RWPE1 (cell line): Measurements from ENCODE around the gene SLC25A46.

ENCODE experiments used
- CTCF ChIA-PET: fragments of 350-600 bp; sonication (Branson Sonifier 250); formaldehyde crosslinking; extraction: SDS; loops from one replicate; lab custom pipeline; 2021; lab: Yijun Ruan, JAX
- POLR2A ChIA-PET: fragments of 400-600 bp; formaldehyde crosslinking; extraction: SDS; loops from one replicate; lab custom pipeline; 2020; ENCODE audit warnings: antibody characterized with exemption; ENCODE audit not compliant: low non-redundant PET; lab: Yijun Ruan, JAX
- DNase-seq: peaks from one replicate; pipeline ENCODE4 v3.0.0; 2012; ENCODE audit warnings: low spot score
- H3K27ac ChIP-seq: fragments of 450-650 bp; 2 replicates; pipeline ENCODE4 v1.5.1; 2017
- TF ChIP-seq, protein P1 (sequence below): fragments of 450-650 bp; conservative IDR thresholded peaks from 2 replicates; pipeline ENCODE4 v1.5.1; 2017; ENCODE audit warnings: low read depth, mild to moderate bottlenecking

SLC25A46 gene

DNA sequence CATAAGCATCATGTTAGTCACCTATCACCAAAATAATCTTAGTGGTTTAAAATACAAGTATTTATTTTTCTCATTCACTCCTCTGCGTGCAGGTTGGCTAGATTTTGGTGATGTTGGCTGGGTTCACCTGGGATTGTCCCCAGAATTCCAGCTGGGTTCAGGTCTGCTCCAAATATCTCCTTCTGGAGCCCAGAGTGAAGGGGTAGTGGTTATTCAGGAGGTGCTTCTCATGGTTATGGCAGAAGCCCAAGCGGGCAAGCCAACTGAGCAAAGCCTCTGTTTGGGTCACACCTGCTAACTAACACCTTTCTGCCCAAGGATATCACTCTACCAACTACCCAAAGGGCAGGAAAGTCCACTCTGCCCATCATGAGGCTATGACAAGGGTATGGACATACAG is 4.7 kb upstream of the SLC25A46 start:
- TF ChIP-seq, protein P1, sequence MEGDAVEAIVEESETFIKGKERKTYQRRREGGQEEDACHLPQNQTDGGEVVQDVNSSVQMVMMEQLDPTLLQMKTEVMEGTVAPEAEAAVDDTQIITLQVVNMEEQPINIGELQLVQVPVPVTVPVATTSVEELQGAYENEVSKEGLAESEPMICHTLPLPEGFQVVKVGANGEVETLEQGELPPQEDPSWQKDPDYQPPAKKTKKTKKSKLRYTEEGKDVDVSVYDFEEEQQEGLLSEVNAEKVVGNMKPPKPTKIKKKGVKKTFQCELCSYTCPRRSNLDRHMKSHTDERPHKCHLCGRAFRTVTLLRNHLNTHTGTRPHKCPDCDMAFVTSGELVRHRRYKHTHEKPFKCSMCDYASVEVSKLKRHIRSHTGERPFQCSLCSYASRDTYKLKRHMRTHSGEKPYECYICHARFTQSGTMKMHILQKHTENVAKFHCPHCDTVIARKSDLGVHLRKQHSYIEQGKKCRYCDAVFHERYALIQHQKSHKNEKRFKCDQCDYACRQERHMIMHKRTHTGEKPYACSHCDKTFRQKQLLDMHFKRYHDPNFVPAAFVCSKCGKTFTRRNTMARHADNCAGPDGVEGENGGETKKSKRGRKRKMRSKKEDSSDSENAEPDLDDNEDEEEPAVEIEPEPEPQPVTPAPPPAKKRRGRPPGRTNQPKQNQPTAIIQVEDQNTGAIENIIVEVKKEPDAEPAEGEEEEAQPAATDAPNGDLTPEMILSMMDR, result no peak
- H3K27ac ChIP-seq, result no peak overlapping the region
- DNase-seq, result no peak
- POLR2A ChIA-PET, result no interaction called here
- CTCF ChIA-PET, result no interaction called here

DNA sequence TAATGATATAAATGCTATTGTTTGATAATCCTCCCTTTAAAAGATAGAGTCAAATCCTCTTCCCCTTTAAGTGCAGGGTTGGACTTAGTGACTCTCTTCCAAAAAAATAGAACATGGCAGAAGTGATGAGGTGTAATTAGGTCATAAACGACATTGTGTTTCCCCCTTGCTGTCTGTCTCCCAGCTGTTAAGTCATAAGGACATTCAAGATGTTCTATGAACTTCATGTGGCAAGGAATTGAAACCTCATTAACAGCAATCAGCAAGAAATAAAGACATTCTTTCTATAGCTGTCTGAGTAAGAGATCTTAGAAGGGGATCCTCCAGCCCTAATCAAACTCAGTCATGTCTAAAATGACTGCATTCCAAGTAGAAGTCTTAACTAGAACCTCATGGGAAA is 3.3 kb upstream of the SLC25A46 start:
- TF ChIP-seq, protein P1, result no peak
- DNase-seq, result no peak
- no peak overlapping the region for H3K27ac ChIP-seq
- POLR2A ChIA-PET, result no interaction called here
- CTCF ChIA-PET, result interaction anchor here (0.6 kb wide), 1 partner anchor 16 kb away, joined by 3 read pairs; no protein-coding TSS in a partner anchor

DNA sequence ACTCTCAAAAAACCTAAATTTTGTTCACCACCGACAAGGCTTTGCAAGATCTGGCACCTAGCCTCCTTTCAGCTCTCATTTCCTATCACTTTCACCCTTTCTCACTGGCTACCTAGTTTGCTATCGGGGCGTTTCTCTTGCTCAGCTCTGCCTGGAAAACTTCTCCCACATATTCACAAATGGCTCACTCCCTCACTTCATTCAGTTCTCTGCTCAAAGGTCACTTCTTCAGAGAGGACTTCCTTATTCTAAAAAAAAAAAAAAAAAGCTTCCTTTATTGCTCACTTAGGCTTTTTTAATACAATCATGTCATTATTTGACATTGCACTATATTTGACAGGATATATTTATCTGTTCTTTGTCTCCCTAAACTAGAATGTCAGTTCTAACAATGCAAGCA is 2.1 kb upstream of the SLC25A46 start:
- TF ChIP-seq, protein P1, result no peak
- ChIA-PET CTCF (no interaction called here), POLR2A (no interaction called here)
- H3K27ac ChIP-seq, result no peak overlapping the region
- DNase-seq, result no peak

DNA sequence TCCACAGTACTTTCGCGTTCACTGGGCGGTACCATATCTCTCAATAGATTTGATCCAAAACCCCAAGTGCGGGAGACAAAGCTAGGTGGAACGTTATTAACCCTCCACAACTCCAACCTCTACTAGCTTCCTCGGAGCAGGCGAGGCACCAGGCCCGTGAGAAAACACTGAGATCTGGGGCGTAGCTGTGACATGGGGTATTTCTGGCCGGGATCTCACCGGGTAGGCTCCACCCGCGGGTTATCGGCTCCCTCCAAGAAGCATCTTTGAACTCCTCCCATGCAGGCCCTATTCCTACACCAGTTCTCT is 350 bp upstream of the SLC25A46 start:
- ChIA-PET CTCF (interaction anchor here (0.7 kb wide), 1 partner anchor 9 kb away, joined by 4 read pairs; no protein-coding TSS in a partner anchor), POLR2A (interaction anchor here (0.7 kb wide), 1 partner anchor 1048 kb away, joined by 3 read pairs; no protein-coding TSS in a partner anchor)
- H3K27ac ChIP-seq, result peak overlapping the region; percentile 87
- TF ChIP-seq, protein P1, result no peak
- DNase-seq, result peak; percentile 81

DNA sequence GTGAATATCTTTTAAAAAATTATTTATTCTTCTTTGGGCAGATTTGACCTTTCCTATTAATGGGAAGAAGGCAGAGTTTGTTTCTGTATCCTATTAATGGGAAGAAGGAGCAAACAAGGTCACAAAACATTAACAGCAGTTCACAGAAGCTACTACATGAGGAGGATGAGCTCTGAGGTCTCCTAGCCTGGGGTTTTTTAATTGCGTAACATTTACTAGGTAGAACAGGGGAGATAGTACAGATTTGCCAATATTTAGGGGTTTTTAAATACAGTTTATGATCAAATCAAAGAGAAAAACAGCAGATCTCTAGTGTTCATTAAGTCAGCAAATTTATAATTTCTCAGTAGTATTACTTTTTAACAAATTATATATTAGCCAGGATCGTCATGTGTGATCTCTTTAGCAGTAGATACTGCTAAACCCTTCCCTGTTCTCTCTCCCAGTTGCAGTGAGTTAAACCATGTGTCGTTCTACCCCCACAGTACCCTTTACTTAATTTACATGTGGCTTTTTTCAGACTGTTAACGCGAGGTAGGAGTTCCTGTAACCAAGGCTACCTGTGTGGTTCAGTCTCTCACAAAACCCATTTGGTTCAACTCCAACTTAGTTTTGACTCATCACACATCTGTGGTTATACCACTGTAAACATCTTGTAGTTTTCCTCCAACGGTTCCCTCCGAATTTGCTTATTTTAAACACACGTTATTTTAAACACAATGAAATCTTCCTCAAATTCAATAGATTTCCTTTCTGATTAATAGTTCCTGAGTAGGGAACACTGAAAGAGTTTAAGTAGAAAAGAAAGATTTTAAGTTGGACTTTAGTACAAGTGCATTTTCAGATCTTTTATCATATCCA is 13.3 kb downstream of the SLC25A46 start:
- CTCF ChIA-PET, result interaction anchor here (0.7 kb wide), 1 partner anchor 17 kb away, joined by 3 read pairs; no protein-coding TSS in a partner anchor
- no peak for DNase-seq
- no peak overlapping the region for H3K27ac ChIP-seq

DNA sequence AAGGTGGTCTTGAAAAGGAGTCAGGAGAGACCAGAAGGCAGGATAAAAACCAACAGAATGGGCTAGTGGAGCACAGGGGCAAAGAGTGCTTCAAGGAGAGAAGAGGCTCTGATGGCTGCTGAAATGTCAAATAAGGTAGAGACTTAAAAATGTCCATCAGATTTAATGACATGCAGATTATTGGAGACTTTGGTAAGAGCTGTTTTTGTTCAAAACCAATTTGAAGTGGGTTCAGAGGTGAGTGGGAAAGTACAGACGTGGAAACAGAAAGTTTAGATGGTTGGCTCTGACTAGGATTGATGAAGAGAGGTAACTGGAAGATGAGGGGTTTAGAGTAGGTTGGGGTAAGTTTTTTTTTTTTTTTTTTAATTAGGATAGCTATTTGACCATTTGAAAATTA is 14.1 kb downstream of the SLC25A46 start:
- POLR2A ChIA-PET, result no interaction called here
- CTCF ChIA-PET, result no interaction called here
- TF ChIP-seq, protein P1, result no peak
- DNase-seq, result no peak
- no peak overlapping the region for H3K27ac ChIP-seq

More for the DNA sequence above, 13.3 kb downstream of the SLC25A46 start:
- POLR2A ChIA-PET, result no interaction called here
- TF ChIP-seq, protein P1, result no peak
